NCI-H1417 treated with DMSO at 0.1 percent for 48 hours (cell line): ENCODE results near the gene VWA3B.

Experiments
- DNase-seq: peaks from one replicate; lab custom pipeline; 2025; lab: John Stamatoyannopoulos, UW

The VWA3B gene

DNA sequence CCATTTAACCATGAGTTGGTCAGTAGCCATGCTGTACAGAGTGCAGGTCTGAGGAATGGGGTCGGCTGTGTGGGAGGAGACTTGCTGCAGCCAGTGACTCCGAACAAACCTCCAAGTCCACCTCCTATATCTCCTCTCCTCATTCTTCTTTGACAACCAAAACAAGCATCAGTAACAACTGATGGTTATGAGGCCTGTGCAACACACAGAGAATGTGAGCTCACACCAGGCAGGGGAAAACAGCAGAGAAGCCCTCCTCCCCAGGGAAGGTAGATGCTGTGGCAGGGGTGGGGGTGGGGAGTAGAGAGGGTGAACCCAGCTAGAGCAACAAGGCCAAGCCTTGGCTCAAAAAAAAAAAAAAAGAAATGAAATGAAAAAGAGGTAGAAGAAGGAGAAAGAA lies 247.0 kb downstream of the VWA3B start:
- DNase-seq = no peak

DNA sequence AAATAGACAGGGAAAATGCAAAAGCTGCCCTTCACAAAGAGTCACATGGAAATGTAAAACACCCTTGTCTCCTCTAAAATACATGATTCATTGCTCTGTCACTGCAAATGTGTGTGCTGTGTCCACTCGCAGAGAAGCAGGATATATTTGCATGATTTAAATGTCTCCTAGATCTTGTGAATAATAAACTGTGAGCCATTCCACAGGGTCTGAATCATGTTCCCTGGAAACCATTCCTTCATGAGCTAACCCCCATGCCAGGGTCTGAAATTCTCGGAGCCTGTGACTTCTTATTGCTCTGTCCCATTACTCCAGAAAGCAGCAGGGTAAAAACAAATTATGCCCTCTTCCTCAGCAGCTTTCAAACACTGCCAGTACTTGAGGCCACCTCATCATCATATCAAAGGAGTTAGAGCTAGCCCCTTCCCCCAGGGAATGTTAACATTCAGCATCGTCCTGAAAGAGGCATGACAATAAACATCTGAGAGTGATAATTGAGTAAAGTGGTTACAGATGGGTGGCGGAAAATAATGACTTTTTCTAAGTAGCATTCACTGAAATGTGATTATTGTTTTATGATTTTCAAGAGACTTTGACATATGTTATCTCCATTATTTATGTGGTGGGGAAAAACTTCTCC lies 247.6 kb downstream of the VWA3B start:
- DNase-seq = peak; percentile 40

DNA sequence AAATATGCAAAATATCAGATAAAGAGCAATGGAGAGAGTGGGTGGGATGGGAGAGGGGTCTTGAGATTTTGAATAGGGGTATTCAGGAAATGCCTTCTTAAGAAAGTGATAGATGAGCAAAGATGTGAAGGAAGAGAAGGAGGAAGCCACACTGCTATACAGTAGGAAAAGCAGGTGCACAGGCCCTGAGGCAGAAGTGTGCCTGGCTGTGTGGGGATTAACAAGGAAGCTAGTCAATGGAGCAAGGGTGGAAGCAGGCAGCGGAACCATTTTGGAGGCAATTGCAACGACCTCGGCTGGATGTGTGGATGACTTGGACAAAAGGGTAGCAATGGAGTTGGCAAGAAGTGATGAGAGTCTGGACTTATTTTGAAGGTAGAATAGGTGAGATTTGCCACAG lies 248.3 kb downstream of the VWA3B start:
- no peak for DNase-seq

DNA sequence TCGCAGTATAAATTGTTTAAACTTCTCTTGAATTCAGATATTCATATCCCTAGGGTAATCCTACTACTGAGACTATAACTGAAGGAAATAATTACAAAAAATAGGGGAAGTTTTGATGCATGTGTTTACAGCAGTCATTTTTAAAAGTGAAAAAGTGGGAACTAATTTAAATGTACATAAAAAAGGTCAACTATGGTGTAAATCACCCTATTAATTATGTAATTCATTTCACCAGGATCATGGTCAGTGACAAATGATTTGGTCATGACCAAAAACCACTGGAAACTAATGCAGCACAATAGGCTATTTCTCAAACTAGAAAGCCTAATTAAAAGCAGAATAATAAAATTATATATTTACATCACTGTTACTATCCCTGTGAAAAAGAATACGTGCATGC lies 254.3 kb downstream of the VWA3B start:
- DNase-seq = no peak

DNA sequence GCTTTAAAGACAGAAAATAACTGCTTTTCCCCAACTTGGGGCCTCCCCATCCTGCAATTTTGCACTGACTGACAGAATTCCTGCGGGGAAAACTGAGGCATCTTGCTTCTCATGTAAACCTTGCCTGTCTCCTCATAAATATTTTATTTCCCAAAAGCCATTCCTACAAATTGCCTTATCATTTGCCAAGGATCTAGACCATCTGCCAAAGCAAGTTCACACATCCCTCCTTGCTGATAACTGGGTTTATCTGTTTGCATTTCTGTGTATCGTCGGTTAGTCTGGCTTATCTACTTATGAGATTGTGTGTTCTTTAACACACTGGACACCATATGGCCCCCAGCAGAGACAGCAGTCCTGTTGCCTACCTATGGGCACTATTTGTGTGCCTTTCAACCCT lies 256.3 kb downstream of the VWA3B start:
- no peak for DNase-seq

DNA sequence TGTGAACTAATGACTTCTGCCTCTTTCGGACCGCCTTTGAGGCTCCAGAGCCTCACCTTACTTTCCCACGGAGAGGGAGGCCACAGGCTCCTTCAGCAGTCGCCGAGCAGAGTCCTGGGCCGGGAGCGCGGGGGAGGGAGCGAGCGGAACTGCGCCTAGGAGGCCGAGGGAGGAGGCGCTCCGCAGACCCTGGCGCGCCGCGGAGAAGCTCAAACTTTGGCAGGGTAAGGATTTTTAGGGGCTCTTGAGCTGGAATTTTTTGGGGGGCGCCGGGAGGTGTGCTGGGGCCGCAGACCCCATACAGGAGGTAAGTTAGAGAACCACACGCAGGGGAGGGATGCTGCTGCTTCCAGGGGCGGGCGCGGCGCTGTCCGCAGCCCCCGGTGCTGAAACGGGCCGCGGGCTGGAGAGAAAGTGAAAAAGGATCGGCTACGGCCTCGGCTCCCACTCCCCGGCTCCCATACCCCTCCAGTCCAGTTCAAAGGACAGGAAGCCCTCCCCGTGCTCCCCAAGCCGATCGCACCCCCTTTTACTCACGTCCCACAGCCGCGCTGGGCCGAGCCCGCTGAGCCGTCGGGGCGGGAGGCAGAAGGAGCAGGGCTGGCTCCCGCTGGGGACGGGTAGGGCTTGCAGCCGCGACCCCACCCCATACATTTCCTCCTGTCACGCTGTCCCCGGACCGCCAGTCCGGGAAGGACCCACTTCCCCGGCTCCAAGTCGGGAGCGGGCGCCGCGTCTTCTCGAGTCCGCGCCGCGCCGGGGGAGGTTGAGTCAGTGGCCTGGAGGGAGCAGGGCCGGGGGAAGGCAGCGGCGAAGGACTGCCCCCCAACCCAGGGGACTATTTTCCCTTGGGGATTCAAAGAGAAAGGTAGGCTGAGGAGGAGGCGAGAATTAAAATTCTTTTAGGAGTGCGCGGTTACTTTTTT lies 259.6 kb downstream of the VWA3B start, which contains the start of gene CNGA3:
Gene CNGA3, plus strand, starts transcription at position 146 of the 926 bp plus-strand sequence. CDS start 23,520 bp downstream, outside the sequence.
- no peak for DNase-seq

DNA sequence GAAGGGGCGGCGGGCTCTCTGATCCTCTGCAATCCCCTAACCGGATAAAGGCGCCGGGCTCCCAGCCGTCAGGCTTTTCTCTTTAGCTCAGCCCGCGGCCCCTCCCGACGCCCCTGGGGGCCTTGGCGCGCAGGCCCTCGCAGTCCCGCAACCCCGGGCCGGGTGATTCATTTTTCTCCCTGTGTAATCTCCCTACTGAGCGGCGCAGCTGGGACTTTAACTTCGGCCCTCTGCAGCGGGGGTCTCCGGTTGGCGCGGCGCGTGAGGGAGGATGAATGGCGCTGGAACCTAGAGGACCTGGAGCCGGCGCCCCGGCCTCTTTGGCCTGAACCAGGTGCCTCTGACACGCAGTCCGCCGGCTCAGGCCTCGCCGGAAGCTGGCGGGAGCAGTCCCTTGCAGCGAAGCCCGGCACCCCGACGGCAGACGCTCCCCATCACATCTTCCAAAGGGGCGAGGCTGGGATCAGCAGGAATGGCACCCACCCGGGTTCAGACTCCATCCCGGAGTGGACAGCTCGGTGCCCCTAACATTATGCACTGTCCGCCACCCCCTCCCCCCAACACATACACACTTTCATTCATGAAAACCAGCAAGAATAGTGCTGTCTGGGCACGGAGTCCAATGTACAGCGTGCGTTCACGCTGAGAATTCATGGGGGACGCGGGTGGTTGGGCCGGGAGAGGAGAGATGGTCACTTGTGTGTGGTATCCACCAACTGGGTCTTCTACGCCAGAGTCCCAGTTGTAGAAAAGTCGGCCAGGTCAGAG lies 260.5 kb downstream of the VWA3B start:
- DNase-seq = no peak

DNA sequence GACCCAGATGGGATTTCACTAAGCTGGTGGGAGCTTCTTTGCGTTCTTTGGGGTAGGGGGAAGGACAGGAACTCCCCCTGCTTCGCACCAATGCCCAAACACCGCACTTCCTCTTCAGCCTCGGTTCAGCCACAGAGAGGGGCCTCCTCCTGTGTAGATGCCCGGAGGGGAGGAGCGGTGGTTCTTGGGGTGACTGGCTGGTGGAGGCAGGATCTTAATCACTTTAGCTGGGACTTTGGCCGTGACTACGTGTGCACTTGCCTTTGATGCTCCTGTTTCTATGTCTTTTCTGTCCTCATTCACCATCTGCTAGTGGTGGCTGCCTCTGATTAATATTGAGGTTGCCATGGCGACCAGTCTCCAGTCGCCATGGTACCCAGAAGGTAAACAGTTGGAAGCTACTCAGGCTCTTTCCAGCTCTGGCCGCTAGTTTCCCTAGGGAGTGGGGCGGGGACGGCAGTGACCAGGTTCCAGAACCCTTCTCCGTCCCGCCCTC lies 261.1 kb downstream of the VWA3B start:
- peak; percentile 59 for DNase-seq

DNA sequence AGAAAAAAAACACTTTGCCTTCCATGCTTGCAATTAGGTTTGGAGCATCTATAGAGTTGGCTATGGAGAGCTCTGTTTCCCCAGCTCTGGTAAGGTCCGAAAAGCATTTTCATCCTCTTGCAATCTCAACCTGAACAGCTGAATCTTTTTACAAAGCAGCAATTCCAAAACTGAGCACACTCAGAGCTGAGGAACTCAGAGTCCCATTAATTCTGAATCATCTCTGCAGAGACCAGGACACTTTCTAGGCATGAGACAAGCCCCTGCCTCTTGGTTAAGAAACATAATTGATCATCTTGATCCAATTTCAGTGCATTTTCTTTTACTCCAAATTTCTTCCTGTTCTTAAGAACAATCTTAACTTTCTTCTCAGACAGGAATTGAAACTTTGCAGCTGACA lies 263.4 kb downstream of the VWA3B start:
- DNase-seq = no peak

DNA sequence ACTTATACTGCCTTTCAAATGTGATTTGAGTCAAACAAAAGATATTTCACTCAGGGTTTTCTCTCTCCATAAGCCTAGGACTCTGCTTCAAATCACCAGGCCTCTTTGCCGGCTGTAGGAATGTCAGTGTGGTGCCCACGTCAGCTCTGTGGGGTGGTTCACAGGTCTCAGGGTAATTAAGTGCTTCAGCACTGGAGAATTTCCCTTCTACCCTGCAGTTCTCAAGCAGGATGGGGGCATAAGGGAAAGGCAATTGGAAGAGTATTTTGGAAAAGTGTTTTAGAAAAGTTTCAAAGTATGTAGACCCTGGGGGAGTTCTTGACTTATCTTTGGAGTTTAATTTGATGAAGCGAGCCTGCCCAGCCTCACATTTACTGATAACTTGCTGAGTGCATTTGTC lies 268.9 kb downstream of the VWA3B start:
- no peak for DNase-seq

DNA sequence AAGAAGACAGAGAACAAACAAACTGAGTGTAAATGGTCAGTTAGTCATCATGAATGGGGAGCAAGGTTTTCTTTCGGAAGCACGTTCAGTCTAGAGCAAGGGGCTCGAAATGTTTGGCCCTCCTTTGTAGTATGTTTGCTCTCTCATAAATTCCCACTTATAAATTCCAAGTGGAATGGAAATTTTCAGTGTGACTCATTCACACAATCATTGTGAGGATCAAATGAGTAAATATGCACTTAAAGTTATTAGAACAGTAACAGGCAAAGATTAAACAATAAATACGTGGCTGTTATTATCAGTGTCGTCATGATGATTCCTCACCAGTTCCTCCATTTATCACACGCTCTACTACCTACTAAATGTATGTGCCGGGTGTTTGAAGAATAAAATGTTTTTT lies 269.8 kb downstream of the VWA3B start:
- peak; percentile 49 for DNase-seq

DNA sequence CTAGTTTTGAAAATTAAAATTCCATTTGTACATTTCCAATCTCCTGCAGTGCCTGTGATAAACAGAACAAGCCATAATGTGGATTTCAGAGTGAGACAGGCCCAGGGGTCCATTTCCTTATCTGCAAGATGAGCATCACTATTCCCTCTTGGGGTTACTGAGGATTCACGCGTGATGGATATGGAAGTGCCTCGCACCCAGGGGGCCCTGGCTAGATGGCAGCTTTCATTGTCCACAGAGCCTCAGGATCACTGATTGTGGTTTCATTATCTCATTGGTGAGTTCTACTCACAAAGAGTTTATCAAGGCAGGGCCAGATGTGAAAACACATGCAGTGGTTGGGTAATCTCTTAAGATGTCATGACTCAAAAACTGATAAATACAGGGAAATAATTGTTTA lies 270.9 kb downstream of the VWA3B start:
- DNase-seq = no peak

DNA sequence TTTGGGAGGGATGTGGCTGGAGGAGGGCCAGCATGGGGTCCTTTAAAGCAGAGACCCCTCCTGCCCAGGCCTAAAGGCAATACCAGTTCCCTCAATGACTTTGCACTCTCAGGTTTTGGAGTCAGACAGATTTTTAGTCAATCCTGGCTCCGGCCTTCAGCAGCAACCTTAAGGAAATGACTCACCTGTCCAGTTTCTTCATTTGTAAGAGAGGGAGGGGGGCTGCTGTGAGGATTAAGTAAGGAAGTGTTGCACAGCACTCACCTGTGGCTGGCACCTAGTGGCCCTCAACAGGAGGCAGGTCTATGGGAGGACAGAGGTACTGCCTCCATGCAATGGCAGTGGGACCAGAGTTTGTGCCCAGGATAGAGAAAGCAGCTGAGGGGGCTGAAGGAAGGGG lies 273.0 kb downstream of the VWA3B start:
- DNase-seq = no peak
